Measurements from ENCODE around the gene USP13. TPM values are rescaled to one million over a fixed set of nuclear protein-coding genes. Genes with fewer than 3 reads are reported as not detected.

Gene USP13
- total and polyA plus RNA-seq, 2 donors (not counting 3 experiments of a cell fraction or from before 2014, with no cell fraction given): 5.8 to 24.0 TPM

- no peaks in the 10 kb centered on the region for H3K27me3 ChIP-seq (ENCODE audit: control insufficient read depth in 2 of 2, insufficient read depth in 2 of 2, low read length in 2 of 2)
- POLR2A ChIA-PET: no interaction called here
- no peaks in the 10 kb centered on the region for H4K20me1 ChIP-seq (replicated peaks; ENCODE audit: control insufficient read depth, extremely low read depth, insufficient read depth, low read length)
- H3K4me2 ChIP-seq (ENCODE audit: insufficient read depth, low read length): no peak overlapping the region
- DNase-seq (ENCODE audit: low read depth, low spot score) (no peak), FAIRE-seq (no peak)
- no peak overlapping the region for H2AFZ ChIP-seq (ENCODE audit: low read depth, low read length)
- H3K9ac ChIP-seq (replicated peaks; ENCODE audit: extremely low read depth, insufficient read depth, low read length): no peak overlapping the region
- no TSS peak for BruUV-seq (replicated peaks)
- no peaks in the 10 kb centered on the region for H3K9me3 ChIP-seq (replicated peaks; ENCODE audit: control insufficient read depth, insufficient read depth, low read length)
- H3K27ac ChIP-seq (ENCODE audit: insufficient read depth, low read depth, low read length): no peak overlapping the region
- no peaks in the 10 kb centered on the region for H3K4me1 ChIP-seq (ENCODE audit: control insufficient read depth, extremely low read depth, insufficient read depth, low read length)
- no peak overlapping the region for H3K4me3 ChIP-seq (replicated peaks in 1 of 3; ENCODE audit: insufficient read depth in 1 of 3, low read depth in 1 of 3, low read length in 3 of 3)
- intact Hi-C loops (cut with micrococcal nuclease): no loop called here
- H3K79me2 ChIP-seq (ENCODE audit: control insufficient read depth, insufficient read depth, low read length): no peaks in the 10 kb centered on the region
- TF ChIP-seq EZH2 (IDR thresholded peaks at IDR 0.05; ENCODE audit: borderline replicate concordance, low read depth, low read length, severe bottlenecking): no peak
- TF ChIP-seq JUN (IDR thresholded peaks at IDR 0.05; ENCODE audit: borderline replicate concordance, insufficient read depth, insufficient read length, low read depth): no peak
- TF ChIP-seq MYC (IDR thresholded peaks at IDR 0.05; ENCODE audit: low read depth, low read length): no peak
- no peak for TF ChIP-seq MAX (IDR thresholded peaks at IDR 0.05; ENCODE audit: insufficient read depth, insufficient read length)
- no peak for TF ChIP-seq GATA2 (IDR thresholded peaks at IDR 0.05; ENCODE audit: insufficient read depth, insufficient read length, low read depth, low read length)
- no peak for TF ChIP-seq POLR2A (IDR thresholded peaks at IDR 0.05; ENCODE audit: low read depth, low read length)
- CTCF ChIA-PET: interaction anchor here (1.1 to 1.3 kb wide), 2 partner anchors 16 to 45 kb away, joined by 3 read pairs; no protein-coding TSS in a partner anchor
- dilution Hi-C loops (cut with MboI; ENCODE audit: extremely low pct_ligation_motif_present, low sequenced_read_pairs): no loop called here
- H3K36me3 ChIP-seq (ENCODE audit: control insufficient read depth in 2 of 2, extremely low read depth in 1 of 2, insufficient read depth in 2 of 2, low read length in 2 of 2): no peaks in the 10 kb centered on the region
- H3K9me1 ChIP-seq (replicated peaks; ENCODE audit: control insufficient read depth, extremely low read depth, insufficient read depth, low read length): no peaks in the 10 kb centered on the region
Observed at GRCh38 chr3:179694731-179695130, 41.9 kb downstream of the USP13 start.

GRCh38 chr3:179695672-179696313 is 43.0 kb downstream of the USP13 start:
- intact Hi-C loops (cut with micrococcal nuclease): loop anchor here (2.0 kb wide), 1 partner anchor 13 kb away; no protein-coding TSS in a partner anchor
- no peak overlapping the region for H2AFZ ChIP-seq (ENCODE audit: low read depth, low read length)
- no peak for TF ChIP-seq FOS (IDR thresholded peaks at IDR 0.05; ENCODE audit: borderline replicate concordance, insufficient read depth, low read length)
- TF ChIP-seq GATA2 (IDR thresholded peaks at IDR 0.05; ENCODE audit: insufficient read depth, insufficient read length, low read depth, low read length): no peak
- TF ChIP-seq MAX (IDR thresholded peaks at IDR 0.05; ENCODE audit: insufficient read depth, insufficient read length): no peak
- no peak for TF ChIP-seq MYC (IDR thresholded peaks at IDR 0.05; ENCODE audit: low read depth, low read length)
- TF ChIP-seq EZH2 (IDR thresholded peaks at IDR 0.05; ENCODE audit: borderline replicate concordance, low read depth, low read length, severe bottlenecking): no peak
- no peak for TF ChIP-seq POLR2A (IDR thresholded peaks at IDR 0.05; ENCODE audit: low read depth, low read length)
- no peak for TF ChIP-seq JUN (IDR thresholded peaks at IDR 0.05; ENCODE audit: borderline replicate concordance, insufficient read depth, insufficient read length, low read depth)
- no peak for TF ChIP-seq CTCF (IDR thresholded peaks at IDR 0.05; ENCODE audit: extremely low read depth in 1 of 2, insufficient read depth in 1 of 2, low read depth in 1 of 2, low read length in 2 of 2)
- no peak for TF ChIP-seq POLR2AphosphoS5 (IDR thresholded peaks at IDR 0.05; ENCODE audit: insufficient read depth, low read depth, low read length)
- no peak overlapping the region for H3K4me3 ChIP-seq (replicated peaks in 1 of 3; ENCODE audit: insufficient read depth in 1 of 3, low read depth in 1 of 3, low read length in 3 of 3)
- H3K36me3 ChIP-seq (ENCODE audit: control insufficient read depth in 2 of 2, extremely low read depth in 1 of 2, insufficient read depth in 2 of 2, low read length in 2 of 2): no peaks in the 10 kb centered on the region
- no peak overlapping the region for H3K4me2 ChIP-seq (ENCODE audit: insufficient read depth, low read length)
- FAIRE-seq (no peak), DNase-seq (ENCODE audit: low read depth, low spot score) (no peak)
- no peaks in the 10 kb centered on the region for H3K9me1 ChIP-seq (replicated peaks; ENCODE audit: control insufficient read depth, extremely low read depth, insufficient read depth, low read length)
- H3K79me2 ChIP-seq (ENCODE audit: control insufficient read depth, insufficient read depth, low read length): no peaks in the 10 kb centered on the region
- ChIA-PET CTCF (interaction anchor here (1.1 to 1.3 kb wide), 2 partner anchors 15 to 46 kb away, joined by 3 read pairs; no protein-coding TSS in a partner anchor), POLR2A (no interaction called here)
- no peaks in the 10 kb centered on the region for H3K27me3 ChIP-seq (ENCODE audit: control insufficient read depth in 2 of 2, insufficient read depth in 2 of 2, low read length in 2 of 2)
- dilution Hi-C loops (cut with MboI; ENCODE audit: extremely low pct_ligation_motif_present, low sequenced_read_pairs): no loop called here
- H3K9ac ChIP-seq (replicated peaks; ENCODE audit: extremely low read depth, insufficient read depth, low read length): no peak overlapping the region
- no TSS peak for BruUV-seq (replicated peaks)
- no peaks in the 10 kb centered on the region for H3K9me3 ChIP-seq (replicated peaks; ENCODE audit: control insufficient read depth, insufficient read depth, low read length)
- no peaks in the 10 kb centered on the region for H3K4me1 ChIP-seq (ENCODE audit: control insufficient read depth, extremely low read depth, insufficient read depth, low read length)
- no peak overlapping the region for H3K27ac ChIP-seq (ENCODE audit: insufficient read depth, low read depth, low read length)
- no peaks in the 10 kb centered on the region for H4K20me1 ChIP-seq (replicated peaks; ENCODE audit: control insufficient read depth, extremely low read depth, insufficient read depth, low read length)

Data from endothelial cell of umbilical vein (primary cell).